Fibroblast of skin of abdomen (primary cell): Measurements from ENCODE around the gene CA5A.
A peak's percentile ranks its signal among the peaks of the same experiment; 100 is the strongest.
"Not testable (repeated sequence)": the region's sequence is repeated elsewhere in the genome, so short reads cannot be mapped to it uniquely, and the experiment has no call there.

Source experiments
- DNase-seq: peaks from one replicate; pipeline ENCODE4 v3.0.0-alpha.2; 2013

Gene CA5A

DNA sequence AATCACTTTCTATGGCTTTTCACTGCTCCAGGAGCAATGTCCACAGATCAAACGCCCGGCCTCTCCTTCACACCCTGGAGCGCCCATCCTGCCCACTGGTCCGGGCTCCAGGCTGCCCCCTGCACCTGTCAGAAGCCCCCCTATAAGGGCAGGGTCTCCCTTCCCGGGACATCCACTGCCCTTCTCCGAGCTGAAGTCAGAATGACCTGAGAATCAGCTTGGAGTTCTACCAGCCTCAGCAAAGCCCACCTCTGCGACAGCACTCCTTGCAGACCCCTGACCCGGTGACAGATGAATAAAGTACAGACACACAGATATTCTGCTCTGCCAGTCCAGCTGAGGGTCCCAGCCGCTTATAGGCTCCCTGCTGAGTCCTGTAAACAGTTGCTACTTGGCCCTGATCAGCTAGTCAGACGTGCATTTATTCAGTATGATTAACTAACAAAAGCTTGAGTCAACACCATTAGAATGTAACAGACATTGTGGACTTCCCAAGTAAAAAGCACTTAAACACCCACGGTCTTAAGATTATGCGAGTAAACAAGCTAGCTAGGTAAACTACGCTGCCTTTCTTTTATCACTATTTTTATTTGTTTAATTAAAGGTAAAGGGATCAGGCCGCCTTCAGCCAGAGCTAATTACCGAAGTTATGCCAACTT is 71.9 kb downstream of the CA5A start:
- no peak for DNase-seq

DNA sequence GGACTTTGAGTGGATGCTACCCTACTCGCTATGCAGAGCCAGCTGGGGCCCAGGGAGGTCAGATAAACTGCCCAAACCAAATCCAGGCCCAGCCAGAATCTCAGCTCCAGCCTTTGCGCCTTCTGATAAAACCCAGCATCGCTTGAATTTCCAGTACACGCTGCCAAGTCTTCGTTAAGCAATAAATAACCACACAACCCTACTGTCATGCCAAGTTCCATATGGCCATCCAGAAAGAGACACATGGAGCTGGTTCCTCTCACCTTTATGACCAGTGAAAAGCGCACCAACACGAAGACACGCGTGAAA is 73.0 kb downstream of the CA5A start:
- DNase-seq = not testable (repeated sequence)

DNA sequence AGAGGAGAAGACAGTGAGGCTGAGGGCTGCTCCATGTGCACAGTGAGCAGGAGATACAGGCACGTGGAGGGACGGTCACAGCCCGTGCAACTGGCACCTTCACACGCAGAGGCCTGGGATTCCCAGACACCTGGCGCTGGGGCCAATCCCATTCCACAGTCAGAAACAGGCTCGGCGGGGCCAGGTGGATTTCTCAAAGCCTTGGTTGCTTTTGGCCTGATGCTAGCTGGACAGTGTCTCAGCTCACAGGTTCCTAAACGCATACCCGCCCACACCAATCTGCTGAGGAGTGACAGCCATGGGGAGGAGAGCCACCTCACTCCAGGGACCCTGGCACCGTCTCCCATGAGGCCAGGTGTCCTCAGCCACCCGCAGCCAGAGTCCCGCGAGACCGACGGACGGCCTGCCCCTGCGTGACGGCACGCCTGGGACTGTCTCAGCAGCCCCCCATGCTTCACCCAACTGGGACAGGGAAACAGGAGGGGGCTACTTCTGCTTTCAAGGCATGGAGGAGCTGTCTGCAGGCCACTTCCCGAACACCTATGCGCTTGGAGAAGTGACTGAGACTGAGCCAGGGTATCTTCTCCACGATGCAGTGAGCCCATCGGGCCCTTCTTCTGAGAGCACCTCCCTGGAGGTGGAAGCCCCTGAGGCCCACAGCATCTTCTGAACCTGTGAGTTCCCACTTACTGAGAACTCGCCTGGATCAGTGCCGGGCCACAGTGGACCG is 73.6 kb downstream of the CA5A start:
- not testable (repeated sequence) for DNase-seq

DNA sequence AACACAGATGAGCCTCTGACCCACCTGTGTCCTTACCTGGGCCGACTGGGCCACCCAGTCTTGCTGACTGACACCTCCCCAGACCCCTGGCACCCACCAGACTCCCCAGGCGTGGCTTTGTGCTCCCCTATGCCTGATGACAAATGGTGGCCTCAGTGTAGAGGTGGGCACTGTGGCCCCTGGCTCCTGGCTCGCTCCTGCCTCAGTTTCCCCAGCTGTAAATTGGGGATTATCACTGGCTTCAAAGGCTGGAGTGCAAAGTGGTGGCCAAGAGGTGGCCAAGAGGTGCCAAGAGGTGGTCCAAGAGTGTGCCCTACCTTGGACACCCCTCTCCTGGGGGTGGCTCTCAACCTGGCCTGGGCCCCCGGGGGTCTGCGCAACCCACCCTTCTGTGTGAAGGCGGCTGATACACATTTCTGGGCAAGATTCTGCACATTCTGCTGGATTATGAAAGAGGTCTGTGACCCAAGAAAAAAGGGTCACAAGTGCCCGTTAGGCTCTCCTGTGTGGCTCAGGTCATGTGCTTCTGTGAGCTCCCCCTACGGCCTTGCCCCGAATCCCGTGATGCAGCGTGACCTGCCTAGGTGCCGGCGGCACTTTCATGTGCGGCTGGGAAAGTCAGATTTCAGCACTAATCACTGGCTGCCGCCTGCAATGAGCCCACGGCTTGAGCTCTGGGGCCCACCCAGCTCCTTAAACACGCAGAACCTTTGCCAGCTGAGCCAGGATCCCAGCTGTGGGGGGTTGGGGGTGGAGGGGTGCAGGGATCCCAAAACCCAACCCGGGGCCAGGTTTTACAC is 74.8 kb downstream of the CA5A start:
- not testable (repeated sequence) for DNase-seq

DNA sequence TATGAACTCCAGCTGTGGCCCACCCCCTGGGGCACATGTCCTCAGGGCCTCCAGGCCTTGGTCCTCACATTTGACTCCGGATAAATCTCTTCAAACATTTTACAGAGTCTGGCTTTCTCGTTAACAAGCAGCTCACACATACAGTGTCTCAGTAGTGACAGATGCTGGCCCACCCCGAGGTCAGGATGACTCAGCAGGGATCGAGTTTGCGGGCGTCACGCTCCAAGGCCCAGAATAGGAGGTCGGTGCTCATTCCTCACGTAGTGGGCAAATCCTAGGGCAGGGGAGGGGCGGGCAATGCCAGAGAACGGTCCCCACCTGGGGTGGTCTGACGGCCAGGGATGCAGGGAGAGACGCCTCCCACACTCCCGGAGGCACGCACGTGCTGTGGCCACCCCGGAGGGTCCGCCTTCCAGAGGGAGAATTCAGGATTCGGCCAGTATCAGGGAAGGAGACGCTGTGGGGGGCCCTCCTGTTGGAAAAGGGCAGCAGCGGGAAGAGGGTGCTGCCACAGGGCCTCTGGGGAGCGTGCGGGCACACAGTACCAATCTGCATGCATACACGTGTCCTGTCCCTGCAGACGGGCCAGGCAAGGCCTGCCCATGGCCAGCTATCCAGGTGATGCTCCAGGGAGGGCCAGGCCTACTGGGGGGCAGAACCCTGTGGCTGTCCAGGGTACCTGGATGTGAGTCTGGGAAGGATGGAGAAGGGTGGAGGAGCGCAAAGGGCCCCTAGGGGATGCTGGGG is 75.6 kb downstream of the CA5A start:
- DNase-seq = peak; percentile 65

DNA sequence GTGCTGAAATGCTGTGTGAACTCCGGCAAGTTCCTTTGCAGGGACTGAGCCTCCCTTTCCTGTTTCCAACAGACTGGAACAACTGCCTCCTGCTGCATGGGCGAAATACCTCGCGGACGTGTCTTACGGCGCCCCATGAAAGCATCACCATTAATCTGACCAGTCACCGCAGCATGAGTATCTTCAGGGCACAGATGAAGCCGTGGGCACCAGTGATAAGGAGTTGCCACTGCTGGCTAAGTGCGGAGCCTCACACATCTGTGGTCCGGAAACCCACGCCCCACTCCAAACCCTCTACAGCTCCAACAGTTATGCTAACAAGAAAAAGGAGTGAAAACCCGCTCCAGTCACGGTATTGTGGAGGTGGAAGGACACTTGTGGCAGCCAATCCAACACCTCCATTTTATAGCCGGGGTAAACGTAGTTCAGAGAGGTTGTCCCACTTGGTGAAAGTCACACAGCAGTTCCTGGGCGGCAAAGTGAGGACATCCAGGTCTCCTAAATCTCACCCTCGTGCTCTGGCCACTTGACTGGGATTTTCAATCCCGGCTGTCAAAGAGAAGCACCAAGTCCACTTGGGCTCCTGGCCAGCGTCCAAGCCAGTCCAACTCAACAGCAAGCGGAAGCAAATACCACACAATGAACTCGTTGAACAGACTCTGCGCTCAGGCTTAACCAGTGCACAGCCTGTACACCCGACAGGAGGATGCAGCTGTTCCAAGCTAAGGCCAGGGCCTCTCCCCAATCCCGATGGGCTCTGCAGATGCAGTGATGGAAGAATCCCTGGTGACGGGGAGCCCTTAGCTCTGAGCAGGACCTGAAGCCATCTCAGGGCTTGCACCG is 78.0 kb downstream of the CA5A start:
- DNase-seq = not testable (repeated sequence)

DNA sequence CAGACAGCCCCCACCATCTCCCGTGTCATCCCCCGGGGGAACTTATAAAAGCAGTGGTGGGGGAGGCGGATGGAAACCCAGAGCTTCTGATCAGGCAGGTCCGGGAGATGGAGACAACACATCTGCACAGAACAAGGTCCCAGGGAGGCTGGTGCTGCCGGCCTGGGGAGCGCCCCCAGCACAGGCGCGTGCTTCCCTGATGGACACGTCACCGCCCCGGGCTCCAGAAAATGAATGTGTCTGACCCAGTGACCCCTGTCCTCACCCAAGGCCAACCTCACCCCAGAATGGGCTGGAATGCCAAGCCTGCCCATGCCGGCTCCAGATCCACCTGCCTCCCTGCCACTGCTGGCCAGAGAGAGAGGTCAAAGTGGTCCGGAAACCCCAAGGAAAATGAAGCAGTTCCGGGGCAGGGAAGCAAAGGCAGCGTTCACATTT is 79.5 kb downstream of the CA5A start:
- DNase-seq = no peak

DNA sequence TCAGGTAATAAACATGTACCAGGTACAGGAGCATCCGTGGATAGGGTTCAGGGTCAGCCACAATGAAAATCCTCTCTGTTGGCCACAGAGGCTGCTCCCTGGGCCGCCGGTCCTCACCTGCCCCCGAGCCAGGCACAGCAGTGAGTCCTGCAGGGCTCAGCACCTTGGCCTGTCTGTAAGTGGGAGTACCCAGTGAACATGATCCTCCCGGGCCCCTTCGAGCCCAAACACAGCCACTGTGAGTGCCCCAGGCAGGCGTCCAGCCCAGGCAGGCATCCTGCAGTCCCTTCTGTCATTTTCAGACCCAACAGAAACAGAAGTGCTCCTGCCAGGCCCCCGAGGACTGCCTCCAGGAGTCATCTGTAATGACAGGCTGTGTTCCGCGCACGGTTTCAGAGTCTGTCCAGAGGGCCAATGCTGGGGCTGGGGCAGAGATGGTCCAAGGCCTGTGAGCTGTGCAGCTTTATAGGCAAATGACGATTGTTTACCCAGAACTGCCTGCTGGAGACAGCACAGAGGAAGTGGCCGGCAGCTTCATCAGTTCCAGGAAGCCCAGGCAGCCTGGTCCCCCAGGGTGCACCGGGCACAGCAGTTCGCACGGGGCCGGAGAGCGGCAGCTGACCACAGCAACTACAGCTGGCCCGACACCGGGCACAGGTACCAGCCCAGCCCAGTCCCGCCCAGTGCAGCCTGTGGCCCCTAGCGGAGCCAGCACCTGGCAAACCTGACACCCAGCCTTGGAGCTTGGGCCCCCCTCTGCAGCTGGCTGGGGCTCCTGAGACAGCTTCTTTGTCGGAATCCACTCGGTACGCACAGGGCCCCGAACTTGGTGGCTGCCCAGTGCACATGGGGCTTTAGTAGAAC is 80.2 kb downstream of the CA5A start:
- DNase-seq = no peak

DNA sequence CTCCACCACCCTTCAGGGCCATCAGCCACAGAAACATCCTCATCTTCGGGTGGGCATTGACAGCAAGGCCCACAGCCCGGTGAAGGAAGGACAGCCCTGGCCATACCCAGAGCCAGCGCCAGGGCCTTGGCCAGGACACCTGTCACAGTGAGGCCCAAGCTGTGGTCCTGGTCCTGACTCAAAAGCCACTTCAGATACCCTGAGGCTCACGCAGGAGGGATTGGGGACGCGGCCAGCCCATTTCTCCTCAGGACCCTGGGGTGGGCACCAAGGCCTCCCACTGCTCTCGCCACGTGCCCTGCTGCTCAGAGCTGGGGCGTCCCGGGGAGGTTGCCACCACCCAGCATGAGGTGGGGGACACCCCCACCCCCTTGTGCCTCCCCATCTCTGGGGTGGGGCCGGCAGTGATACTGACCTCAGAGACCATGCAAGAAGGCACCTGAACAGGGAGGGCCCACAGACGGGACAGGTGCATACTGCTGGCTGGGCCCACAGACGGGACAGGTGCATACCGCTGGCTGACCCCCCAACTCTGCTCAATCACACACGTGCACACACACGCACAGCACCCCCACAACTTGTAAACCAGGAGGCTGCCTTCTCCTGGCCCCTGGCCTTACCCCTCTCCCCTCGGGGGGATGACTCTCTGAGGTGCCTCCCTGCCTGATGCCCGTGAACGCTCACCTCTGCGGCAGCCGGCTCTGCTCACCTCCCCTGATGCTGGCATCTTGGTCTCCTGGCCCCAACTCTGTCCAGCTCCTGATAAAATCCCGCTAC is 81.2 kb downstream of the CA5A start:
- no peak for DNase-seq

DNA sequence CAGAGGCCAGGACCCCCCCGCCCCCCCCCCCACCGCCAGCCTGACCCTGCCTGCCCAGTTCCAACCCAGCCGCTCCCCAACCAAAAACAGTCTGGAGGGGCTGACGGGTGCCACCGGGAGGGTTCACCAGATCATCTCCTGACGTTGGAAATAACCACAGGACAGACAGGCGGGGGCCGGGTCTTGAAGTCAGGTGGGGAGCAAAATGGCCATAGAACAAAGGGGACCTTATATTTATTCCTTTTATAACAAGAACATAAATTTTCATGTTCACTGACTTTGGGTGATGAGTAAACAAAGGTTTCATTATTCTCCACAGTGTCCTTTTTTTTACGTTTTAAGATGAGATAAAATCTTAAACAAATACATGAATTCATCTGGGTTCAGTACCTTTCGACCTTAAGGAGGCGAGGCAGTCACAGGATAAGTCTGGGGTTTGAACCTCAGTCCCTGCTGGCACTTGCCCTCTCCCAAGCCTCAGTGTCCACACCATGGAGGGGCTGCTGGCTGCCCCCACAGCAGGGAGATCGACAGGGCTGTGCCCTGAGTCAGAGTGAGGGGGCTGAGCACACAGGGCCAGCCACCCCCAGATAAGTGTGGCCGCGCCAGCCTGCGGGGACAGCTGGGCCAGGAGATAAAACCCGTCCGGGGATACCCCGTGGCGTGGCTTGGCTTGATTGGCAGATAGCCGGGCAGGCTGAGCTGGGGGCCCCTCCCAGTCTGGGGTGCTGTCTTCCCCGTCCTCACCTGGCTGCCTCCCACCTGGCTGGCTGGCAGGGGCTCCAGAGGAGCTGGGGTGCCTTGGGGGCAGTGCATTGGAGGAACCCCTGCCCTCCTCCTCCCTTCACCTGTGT is 82.0 kb downstream of the CA5A start:
- no peak for DNase-seq

DNA sequence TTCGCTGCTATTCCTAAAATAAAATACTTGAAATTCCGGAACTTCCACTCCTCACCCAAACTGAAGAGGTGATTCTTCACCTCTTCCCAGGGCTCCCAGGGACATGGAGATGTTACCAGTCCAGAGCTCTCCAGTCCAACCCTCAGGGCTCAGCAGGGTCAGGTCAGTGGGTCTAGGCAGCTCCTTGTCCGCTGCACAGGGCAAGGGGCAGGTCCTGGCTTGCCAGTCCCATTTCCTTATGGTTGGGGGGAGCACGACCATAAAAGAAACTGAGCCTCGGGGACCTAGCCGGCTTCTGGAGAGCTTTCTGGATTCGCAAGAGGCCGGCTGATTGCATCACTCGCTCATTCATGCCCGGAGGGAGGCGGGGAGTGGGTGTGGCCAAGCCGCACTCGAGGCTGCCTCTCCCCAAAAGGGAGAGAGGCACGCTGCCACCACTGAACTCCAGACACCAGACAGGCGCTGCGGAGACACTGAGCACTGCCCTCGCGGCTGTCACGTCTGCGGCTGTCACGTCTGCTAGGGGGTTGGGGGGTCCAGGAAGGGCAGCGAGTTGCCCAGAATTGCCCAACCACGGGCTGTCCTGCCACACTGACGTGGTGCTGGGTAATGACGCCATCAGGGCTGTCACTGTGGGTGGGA is 82.8 kb downstream of the CA5A start:
- DNase-seq = peak; percentile 96

DNA sequence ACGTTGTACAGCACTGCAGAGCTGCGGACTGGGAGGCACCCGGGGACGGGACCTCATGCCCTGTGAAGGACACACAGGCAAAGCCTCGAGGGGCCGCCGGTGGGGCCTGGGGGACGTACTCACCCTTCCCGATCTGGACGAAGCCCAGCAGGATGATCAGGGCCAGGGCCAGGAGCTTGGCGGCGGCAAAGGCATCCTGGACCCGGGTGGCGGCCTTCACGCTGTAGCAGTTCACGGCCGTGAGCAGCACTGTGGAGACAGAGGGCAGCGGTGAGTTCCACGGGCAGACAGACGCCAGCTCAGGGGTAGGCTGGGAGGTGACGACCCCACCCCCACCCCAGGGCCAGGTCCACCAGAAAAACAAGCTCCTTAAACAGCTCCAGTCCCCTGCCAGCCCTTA is 84.7 kb downstream of the CA5A start:
- DNase-seq = no peak

DNA sequence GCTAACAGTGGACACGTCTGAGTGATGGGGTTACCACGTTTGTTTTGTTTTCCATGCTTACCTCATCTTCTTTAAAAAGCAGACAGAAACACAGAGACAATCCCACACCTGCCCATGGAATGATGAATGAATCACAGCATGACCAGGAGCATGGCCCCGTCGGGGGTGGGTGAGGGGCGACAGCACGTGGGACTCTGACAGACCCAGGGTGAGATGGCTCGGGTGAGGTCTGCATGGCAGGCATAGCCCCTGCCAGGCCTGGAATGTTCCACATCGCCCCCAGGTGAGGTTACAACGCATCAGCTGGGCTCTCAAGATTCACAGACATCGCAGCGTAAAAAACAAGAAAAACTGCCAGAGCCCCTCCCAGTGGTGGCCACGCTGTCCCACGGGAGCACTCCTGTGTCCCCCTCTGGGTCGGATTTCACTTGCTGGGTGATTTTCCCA is 85.2 kb downstream of the CA5A start:
- DNase-seq = no peak

DNA sequence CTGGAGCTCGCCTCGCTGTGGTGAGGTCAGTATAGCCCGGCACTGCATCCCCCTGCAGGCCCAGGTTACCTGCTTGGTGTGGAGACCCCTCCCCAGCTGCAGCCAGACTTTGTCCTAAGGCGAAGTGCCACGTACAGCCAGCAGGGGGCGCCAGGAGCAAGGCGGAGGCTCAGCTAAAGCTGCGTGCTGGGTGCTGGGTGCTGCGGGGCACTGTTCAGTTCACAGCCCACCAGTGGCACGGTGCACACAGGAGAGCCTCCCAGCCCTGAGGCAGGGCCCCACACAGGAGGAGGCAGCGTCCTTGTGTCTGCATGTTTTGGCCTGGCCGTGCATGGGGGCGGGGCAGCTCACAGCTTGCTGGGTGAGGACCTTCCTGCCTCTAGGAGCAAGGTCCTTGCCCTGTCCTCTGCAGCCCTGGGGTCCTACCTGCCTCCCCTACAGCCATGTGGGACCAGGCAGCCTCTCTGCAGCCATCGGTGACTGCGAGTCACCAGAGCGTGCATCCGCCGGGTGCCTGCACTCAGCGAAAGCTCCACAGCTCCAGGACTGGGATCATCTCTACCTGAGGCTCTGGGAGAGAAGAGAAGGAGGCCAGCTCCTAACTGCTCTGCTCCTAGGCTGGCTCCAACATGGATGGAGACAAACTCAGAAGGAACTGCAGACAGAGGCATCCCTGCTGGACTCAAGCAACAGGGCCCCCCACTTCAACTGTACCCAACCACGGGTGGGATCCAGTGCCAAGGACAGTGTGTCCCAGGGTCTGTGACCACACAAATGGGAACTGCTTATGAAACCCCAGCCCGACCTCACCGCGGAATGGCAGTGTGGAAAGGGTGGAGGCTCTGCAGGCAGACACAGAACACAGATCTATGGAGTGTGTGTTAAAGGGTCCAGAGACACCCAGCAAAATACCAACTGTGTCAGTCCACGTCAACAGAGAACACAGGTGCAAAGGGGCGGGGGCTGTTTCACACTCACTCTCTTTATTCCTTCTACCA is 86.0 kb downstream of the CA5A start:
- DNase-seq = peak; percentile 42

DNA sequence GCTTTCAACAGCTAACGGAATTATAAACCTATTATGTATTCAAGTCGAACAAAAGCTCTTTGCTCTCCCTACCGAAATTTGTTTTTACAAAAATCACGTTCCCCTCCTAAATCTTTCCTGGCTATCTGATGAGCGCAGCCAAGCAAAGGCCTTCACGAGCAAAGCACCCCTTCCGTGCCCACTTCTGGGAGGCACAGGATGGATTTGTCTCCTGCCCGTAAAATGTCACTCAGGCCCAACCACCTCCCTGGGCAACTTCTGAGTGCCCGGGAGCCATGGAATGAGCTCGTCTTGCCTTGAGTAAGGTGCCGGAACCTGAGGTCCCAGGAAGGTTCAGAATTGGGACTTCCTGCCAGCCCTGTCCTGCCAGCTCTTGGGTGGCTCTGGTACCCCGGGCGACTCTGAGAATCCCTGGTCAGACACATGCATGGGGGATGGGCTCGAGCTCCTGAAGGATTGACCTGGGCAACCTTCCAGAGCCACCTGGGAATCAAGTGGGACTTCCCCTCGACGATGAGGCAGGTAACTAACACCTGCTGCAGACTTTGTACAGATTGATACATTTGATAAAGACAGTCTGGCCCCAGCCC is 86.8 kb downstream of the CA5A start:
- no peak for DNase-seq

DNA sequence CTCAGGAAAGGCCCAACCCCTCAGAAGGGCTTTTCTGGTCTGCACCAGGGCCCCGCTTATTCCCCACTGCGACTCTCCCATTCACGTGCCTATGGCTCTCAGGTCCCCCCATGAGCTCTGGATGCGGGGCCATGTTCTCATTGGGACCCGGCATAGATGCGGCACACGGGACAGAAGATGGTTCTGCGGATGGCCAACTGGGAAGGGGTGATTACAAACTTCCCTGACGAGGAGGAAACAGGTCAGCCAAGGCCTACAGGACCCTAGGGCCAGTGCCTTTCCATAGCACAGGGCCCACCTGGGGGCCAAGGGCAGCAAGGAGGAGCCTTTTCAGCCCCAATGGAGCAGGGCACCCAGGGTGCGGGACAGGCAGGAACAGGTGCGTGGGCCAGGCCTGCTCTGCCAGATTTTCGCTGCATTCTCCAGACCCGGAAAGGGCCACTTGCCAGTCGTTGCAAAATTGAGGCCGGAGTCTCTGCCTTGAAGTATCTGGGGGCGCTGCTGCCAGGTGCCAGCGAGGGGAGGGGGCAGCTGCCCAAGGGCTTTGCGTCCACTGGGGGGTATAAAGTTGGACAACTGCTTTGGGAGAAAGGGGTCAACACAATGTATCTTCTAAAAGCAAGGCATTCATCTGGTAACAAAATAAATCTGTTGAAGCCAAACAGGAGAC is 87.5 kb downstream of the CA5A start:
- DNase-seq = no peak
